K562 (cell line): ENCODE measurements around the gene CISTR. TPM values are rescaled to one million over a fixed set of nuclear protein-coding genes. Genes with fewer than 3 reads are reported as not detected.

Experiments
- ATAC-seq: fragments of 200-7000 bp; cut with Tn5 transposase; 3 replicates; pipeline ENCODE4 v1.9.1; 2020; ENCODE audit warnings: moderate library complexity
- BruUV-seq: library from RNA; stranded (reverse); fragments of 400-500 nt; replicated peaks from 2 replicates; lab custom pipeline; 2021; lab: Mats Ljungman, UMichigan
- CTCF ChIA-PET: fragments of 300-600 bp; formaldehyde crosslinking; extraction: SDS; loops from one replicate; lab custom pipeline; 2021; ENCODE audit warnings: low intra/inter-chr PET ratio; lab: Yijun Ruan, JAX
- POLR2A ChIA-PET: fragments of 300-600, 350-650 bp; sonication (Branson Sonifier 250); formaldehyde crosslinking; extraction: SDS; loops from one replicate; lab custom pipeline; 2021; ENCODE audit warnings: antibody characterized with exemption, inconsistent platforms; lab: Yijun Ruan, JAX
- DNase-seq, 4 experiments: peaks; one replicate each; pipeline versions ENCODE4 v3.0.0 to v3.0.0-alpha.2; 2011 to 2018; ENCODE audit warnings: low spot score in 3 of 4, mixed read lengths in 3 of 4; ENCODE audit errors: extremely low read depth in 1 of 4
- FAIRE-seq: peaks from 2 replicates; lab custom pipeline; 2011; peaks lifted over from hg19 to GRCh38; lab: Jason Lieb, UNC
- H2AFZ ChIP-seq: 2 replicates; pipeline ENCODE4 v1.6.0; 2011; ENCODE audit warnings: low read depth, low read length, control low read depth, inconsistent platforms
- H3K27ac ChIP-seq: fragments of 200-600 bp; 3 replicates; pipeline ENCODE4 v1.8.0; 2011; ENCODE audit warnings: low read depth, mild to moderate bottlenecking, control low read depth, inconsistent platforms, low read length, moderate library complexity, mixed read lengths; ENCODE audit errors: extremely low read depth
- H3K27me3 ChIP-seq, 2 experiments: fragments of 300-600 bp in 1 of 2; 2 replicates in 1 of 2; 3 replicates in 1 of 2; pipeline versions ENCODE4 v1.6.0 to v1.8.0; 2011; ENCODE audit warnings: inconsistent platforms in 2 of 2, low read length in 2 of 2, mild to moderate bottlenecking in 1 of 2, mixed read lengths in 1 of 2, moderate library complexity in 1 of 2; ENCODE audit not compliant: control insufficient read depth in 2 of 2, insufficient read depth in 2 of 2
- H3K36me3 ChIP-seq: fragments of 300-600 bp; 3 replicates; pipeline ENCODE4 v1.8.0; 2011; ENCODE audit warnings: mild to moderate bottlenecking, low read length, inconsistent platforms; ENCODE audit not compliant: control insufficient read depth, insufficient read depth
- H3K4me1 ChIP-seq, 2 experiments: fragments of 200-600 bp in 1 of 2; replicated peaks in 1 of 2; 2 replicates in 1 of 2; 3 replicates in 1 of 2; pipeline versions ENCODE4 v1.5.1 to v1.8.0; 2011; ENCODE audit warnings: inconsistent platforms in 2 of 2, low read length in 2 of 2, mild to moderate bottlenecking in 1 of 2, mixed read lengths in 1 of 2, moderate library complexity in 1 of 2; ENCODE audit not compliant: control insufficient read depth in 2 of 2, insufficient read depth in 2 of 2
- H3K4me2 ChIP-seq: 2 replicates; pipeline ENCODE4 v1.6.1; 2011; ENCODE audit warnings: low read length, control low read depth, inconsistent platforms, mixed read lengths; ENCODE audit not compliant: insufficient read depth
- H3K4me3 ChIP-seq: fragments of 200-600 bp; sonication (generic), shearing (Covaris generic); 2 replicates; pipeline ENCODE4 v1.5.1; 2016; ENCODE audit warnings: control low read depth, inconsistent platforms
- H3K79me2 ChIP-seq: fragments of 200-600 bp; 3 replicates; pipeline ENCODE4 v1.8.0; 2011; ENCODE audit warnings: low read length, inconsistent platforms; ENCODE audit not compliant: control insufficient read depth, insufficient read depth
- H3K9ac ChIP-seq, 2 experiments: 2 replicates each; pipeline versions ENCODE4 v1.6.0 to v1.6.1; 2011; ENCODE audit warnings: low read depth in 2 of 2, low read length in 2 of 2, control low read depth in 1 of 2, inconsistent platforms in 1 of 2, mild to moderate bottlenecking in 1 of 2, mixed read lengths in 1 of 2; ENCODE audit not compliant: insufficient read depth in 1 of 2
- H3K9me1 ChIP-seq: one replicate; pipeline ENCODE4 v1.6.0; 2011; ENCODE audit warnings: inconsistent platforms, mild to moderate bottlenecking, low read length, moderate library complexity; ENCODE audit not compliant: control insufficient read depth, insufficient read depth
- H3K9me3 ChIP-seq: replicated peaks from 2 replicates; pipeline ENCODE4 v1.5.1; 2011; ENCODE audit warnings: low read depth, low read length, inconsistent platforms; ENCODE audit not compliant: control insufficient read depth, insufficient read depth
- H4K20me1 ChIP-seq: replicated peaks from 2 replicates; pipeline ENCODE4 v1.6.1; 2011; ENCODE audit warnings: low read length, inconsistent platforms, mixed read lengths; ENCODE audit not compliant: control insufficient read depth, insufficient read depth
- BMI1 ChIP-seq: fragments of 150-350 bp; IDR thresholded peaks from 2 replicates; pipeline ENCODE4 v1.6.1; 2014; ENCODE audit warnings: low read length
- FOXP1 ChIP-seq: sonication (generic); formaldehyde crosslinking; IDR thresholded peaks from 2 replicates; pipeline ENCODE4 v1.8.0; 2022; ENCODE audit warnings: mild to moderate bottlenecking, missing genetic modification reagents
- HNRNPLL ChIP-seq: fragments of 200-400 bp; formaldehyde crosslinking; IDR thresholded peaks from 2 replicates; pipeline ENCODE4 v1.6.1; 2017; ENCODE audit warnings: low read length, low read depth, mild to moderate bottlenecking; ENCODE audit not compliant: poor library complexity, severe bottlenecking
- PHF20 ChIP-seq: fragments of 450-650 bp; IDR thresholded peaks from 2 replicates; pipeline ENCODE4 v1.6.1; 2018; ENCODE audit not compliant: partially characterized antibody
- RBM39 ChIP-seq: fragments of 200-400 bp; formaldehyde crosslinking; optimal IDR thresholded peaks from 2 replicates; pipeline ENCODE3; 2018; ENCODE audit warnings: low read depth, low read length
- SREBF1 ChIP-seq: fragments of 150-350 bp; IDR thresholded peaks from 2 replicates; pipeline ENCODE4 v1.6.1; 2014; ENCODE audit warnings: antibody characterized with exemption, low read depth, low read length, borderline replicate concordance
- SREBF2 ChIP-seq: sonication (generic); formaldehyde crosslinking; IDR thresholded peaks from 2 replicates; pipeline ENCODE4 v1.4.0; 2020; ENCODE audit warnings: mild to moderate bottlenecking, missing genetic modification reagents
- TBL1XR1 ChIP-seq, 2 experiments: IDR thresholded peaks; 2 replicates each; pipeline ENCODE4 v1.6.1; 2012; ENCODE audit warnings: improper control_type of control experiment in 2 of 2, low read length in 2 of 2, mild to moderate bottlenecking in 1 of 2
- ZNF41 ChIP-seq: fragments of 250-450 bp; sonication (Bioruptor Pico); conservative IDR thresholded peaks from 2 replicates; pipeline ENCODE4 v1.4.0; 2020; ENCODE audit warnings: mild to moderate bottlenecking
- WGBS: fragments of 100-300 bp; shearing (Covaris generic); methylation state at CpG from one replicate; pipeline ENCODE4 v1.1.6; 2016; ENCODE audit warnings: low coverage, mixed read lengths; ENCODE audit not compliant: insufficient coverage; ENCODE audit errors: missing lambda C conversion rate; 5-methylcytosine and 5-hydroxymethylcytosine counted together
- in situ Hi-C: fragments of 300-500 bp; cut with MboI; formaldehyde crosslinking; loops from 4 replicates; pipeline ENCODE4 v1.15.0; 2018; ENCODE audit warnings: inconsistent platforms, mixed read lengths
- intact Hi-C: fragments of 100-400 bp; cut with micrococcal nuclease; formaldehyde crosslinking; loops from 2 replicates; pipeline ENCODE4 v1.14.2; 2022
- polyA plus RNA-seq, 8 experiments: library from polyadenylated mRNA; depleted of rRNA in 4 of 8; stranded (reverse) in 5 of 8; unstranded in 3 of 8; fragments of >200 nt; fragmentation: Nextera tagmentation in 2 of 8; fragmentation: Illumina TruSeq in 1 of 8; extraction: Ambion mirVana in 2 of 8; extraction: Trizol in 1 of 8; gene quantifications; 2 replicates each; pipeline versions ENCODE4 v1.2.1 to v1.2.3, GENCODE V29; 2011 to 2014; ENCODE audit warnings: inconsistent platforms in 1 of 8, missing spikeins in 1 of 8
- total RNA-seq, 7 experiments: library from RNA; depleted of rRNA in 6 of 7; stranded (reverse); fragments of >200 nt in 6 of 7; fragmentation: Illumina TruSeq in 2 of 7; extraction: Trizol in 2 of 7; gene quantifications; 2 replicates each; pipeline versions ENCODE4 v1.2.1 to v1.2.3, GENCODE V29; 2011 to 2021; ENCODE audit warnings: low replicate concordance in 1 of 7
- TF ChIP-seq, protein P1 (sequence below): IDR thresholded peaks from 2 replicates; pipeline ENCODE4 v1.6.1; 2016; ENCODE audit warnings: missing genetic modification characterization, missing compliant biosample characterization
- TF ChIP-seq, protein P2 (sequence below): fragments of 250-450 bp; sonication (Bioruptor Pico); IDR thresholded peaks from 2 replicates; pipeline ENCODE4 v1.5.0; 2021; ENCODE audit warnings: mild to moderate bottlenecking, borderline replicate concordance
- TF ChIP-seq, protein P3 (sequence below): IDR thresholded peaks from 3 replicates; pipeline ENCODE4 v1.6.1; 2011; ENCODE audit warnings: borderline replicate concordance, mild to moderate bottlenecking; ENCODE audit not compliant: insufficient read length, insufficient read depth
- TF ChIP-seq, protein P4 (sequence below): fragments of 200-800 bp; sonication (Bioruptor generic); IDR thresholded peaks from 2 replicates; pipeline ENCODE4 v1.6.1; 2017; ENCODE audit warnings: missing genetic modification characterization, missing compliant biosample characterization
- TF ChIP-seq, protein P5 (sequence below), 2 experiments: IDR thresholded peaks; 2 replicates each; pipeline ENCODE4 v1.6.1; 2011; ENCODE audit warnings: borderline replicate concordance in 1 of 2, control low read depth in 1 of 2, low read depth in 1 of 2, low read length in 1 of 2, mild to moderate bottlenecking in 1 of 2, mixed read lengths in 1 of 2, moderate library complexity in 1 of 2; ENCODE audit not compliant: insufficient read depth in 1 of 2, insufficient read length in 1 of 2, poor library complexity in 1 of 2, severe bottlenecking in 1 of 2; ENCODE audit errors: extremely low read depth in 1 of 2

CISTR gene
- total and polyA plus RNA-seq, 9 of the 15 experiments (the other 6 are each of a cell fraction or from before 2014, with no cell fraction given): not detected

DNA sequence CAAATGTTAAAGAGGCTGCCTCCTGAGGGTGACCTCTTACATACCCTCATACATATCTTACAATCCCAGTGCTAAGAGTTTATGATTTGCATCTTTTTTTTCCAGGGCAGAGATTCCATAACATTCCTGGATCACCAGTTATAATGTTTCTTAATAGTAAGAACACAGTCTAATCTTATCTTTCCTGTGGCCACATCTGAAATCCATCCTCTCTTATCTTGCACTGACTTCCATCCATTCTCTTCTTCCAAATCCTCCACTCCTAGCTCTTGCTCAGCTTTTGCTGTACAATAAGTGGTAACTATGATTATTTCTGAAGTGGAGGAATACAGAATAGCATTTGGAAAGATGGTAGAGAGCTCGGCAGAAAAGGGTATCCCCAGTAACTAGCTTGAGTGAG lies 30.8 kb downstream of the CISTR start:
- H3K27ac ChIP-seq: no peak overlapping the region
- no peaks in the 10 kb centered on the region for H4K20me1 ChIP-seq
- in situ Hi-C loops (no loop called here), intact Hi-C loops (no loop called here)
- no peak overlapping the region for H3K4me2 ChIP-seq
- no peaks in the 10 kb centered on the region for H3K9me1 ChIP-seq
- H3K27me3 ChIP-seq: peaks cover 0 to 3% of the 10 kb centered on the region in 2 experiments; a peak in 1 of 5 replicates
- ChIA-PET CTCF (no interaction called here), POLR2A (no interaction called here)
- H3K79me2 ChIP-seq: no peaks in the 10 kb centered on the region
- BruUV-seq: no TSS peak
- H3K4me3 ChIP-seq: no peak overlapping the region
- 15% methylated on average over 1 of the region's 1 CpG for WGBS
- FAIRE-seq (no peak), ATAC-seq (no peak), DNase-seq (no peak)
- H3K9me3 ChIP-seq: no peaks in the 10 kb centered on the region
- no peaks in the 10 kb centered on the region for H3K36me3 ChIP-seq
- no peak overlapping the region for H3K9ac ChIP-seq
- no peak overlapping the region for H2AFZ ChIP-seq
- peaks cover 0 to 10% of the 10 kb centered on the region in 2 experiments; a peak in 3 of 5 replicates for H3K4me1 ChIP-seq
- TF ChIP-seq SREBF1 (no peak), HNRNPLL (no peak), BMI1 (no peak), RBM39 (no peak), PHF20 (no peak), TBL1XR1 (IDR thresholded peaks at IDR 0.05; ENCODE audit: low read length in 2 of 2) (no peak), SREBF2 (no peak), FOXP1 (CRISPR knock-in tag) (no peak), ZNF41 (CRISPR knock-in tag) (no peak)
- TF ChIP-seq, protein P1, sequence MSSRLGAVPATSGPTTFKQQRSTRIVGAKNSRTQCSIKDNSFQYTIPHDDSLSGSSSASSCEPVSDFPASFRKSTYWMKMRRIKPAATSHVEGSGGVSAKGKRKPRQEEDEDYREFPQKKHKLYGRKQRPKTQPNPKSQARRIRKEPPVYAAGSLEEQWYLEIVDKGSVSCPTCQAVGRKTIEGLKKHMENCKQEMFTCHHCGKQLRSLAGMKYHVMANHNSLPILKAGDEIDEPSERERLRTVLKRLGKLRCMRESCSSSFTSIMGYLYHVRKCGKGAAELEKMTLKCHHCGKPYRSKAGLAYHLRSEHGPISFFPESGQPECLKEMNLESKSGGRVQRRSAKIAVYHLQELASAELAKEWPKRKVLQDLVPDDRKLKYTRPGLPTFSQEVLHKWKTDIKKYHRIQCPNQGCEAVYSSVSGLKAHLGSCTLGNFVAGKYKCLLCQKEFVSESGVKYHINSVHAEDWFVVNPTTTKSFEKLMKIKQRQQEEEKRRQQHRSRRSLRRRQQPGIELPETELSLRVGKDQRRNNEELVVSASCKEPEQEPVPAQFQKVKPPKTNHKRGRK (tag): no peak
- TF ChIP-seq, protein P2, sequence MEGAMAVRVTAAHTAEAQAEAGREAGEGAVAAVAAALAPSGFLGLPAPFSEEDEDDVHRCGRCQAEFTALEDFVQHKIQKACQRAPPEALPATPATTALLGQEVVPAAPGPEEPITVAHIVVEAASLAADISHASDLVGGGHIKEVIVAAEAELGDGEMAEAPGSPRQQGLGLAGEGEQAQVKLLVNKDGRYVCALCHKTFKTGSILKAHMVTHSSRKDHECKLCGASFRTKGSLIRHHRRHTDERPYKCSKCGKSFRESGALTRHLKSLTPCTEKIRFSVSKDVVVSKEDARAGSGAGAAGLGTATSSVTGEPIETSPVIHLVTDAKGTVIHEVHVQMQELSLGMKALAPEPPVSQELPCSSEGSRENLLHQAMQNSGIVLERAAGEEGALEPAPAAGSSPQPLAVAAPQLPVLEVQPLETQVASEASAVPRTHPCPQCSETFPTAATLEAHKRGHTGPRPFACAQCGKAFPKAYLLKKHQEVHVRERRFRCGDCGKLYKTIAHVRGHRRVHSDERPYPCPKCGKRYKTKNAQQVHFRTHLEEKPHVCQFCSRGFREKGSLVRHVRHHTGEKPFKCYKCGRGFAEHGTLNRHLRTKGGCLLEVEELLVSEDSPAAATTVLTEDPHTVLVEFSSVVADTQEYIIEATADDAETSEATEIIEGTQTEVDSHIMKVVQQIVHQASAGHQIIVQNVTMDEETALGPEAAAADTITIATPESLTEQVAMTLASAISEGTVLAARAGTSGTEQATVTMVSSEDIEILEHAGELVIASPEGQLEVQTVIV (CRISPR knock-in tag): no peak
- TF ChIP-seq, protein P3, sequence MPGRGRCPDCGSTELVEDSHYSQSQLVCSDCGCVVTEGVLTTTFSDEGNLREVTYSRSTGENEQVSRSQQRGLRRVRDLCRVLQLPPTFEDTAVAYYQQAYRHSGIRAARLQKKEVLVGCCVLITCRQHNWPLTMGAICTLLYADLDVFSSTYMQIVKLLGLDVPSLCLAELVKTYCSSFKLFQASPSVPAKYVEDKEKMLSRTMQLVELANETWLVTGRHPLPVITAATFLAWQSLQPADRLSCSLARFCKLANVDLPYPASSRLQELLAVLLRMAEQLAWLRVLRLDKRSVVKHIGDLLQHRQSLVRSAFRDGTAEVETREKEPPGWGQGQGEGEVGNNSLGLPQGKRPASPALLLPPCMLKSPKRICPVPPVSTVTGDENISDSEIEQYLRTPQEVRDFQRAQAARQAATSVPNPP: no peak
- TF ChIP-seq, protein P4, sequence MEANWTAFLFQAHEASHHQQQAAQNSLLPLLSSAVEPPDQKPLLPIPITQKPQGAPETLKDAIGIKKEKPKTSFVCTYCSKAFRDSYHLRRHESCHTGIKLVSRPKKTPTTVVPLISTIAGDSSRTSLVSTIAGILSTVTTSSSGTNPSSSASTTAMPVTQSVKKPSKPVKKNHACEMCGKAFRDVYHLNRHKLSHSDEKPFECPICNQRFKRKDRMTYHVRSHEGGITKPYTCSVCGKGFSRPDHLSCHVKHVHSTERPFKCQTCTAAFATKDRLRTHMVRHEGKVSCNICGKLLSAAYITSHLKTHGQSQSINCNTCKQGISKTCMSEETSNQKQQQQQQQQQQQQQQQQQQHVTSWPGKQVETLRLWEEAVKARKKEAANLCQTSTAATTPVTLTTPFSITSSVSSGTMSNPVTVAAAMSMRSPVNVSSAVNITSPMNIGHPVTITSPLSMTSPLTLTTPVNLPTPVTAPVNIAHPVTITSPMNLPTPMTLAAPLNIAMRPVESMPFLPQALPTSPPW (CRISPR knock-in tag): no peak
- TF ChIP-seq, protein P5, sequence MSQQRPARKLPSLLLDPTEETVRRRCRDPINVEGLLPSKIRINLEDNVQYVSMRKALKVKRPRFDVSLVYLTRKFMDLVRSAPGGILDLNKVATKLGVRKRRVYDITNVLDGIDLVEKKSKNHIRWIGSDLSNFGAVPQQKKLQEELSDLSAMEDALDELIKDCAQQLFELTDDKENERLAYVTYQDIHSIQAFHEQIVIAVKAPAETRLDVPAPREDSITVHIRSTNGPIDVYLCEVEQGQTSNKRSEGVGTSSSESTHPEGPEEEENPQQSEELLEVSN (IDR thresholded peaks at IDR 0.05; ENCODE audit: borderline replicate concordance in 1 of 2, extremely low read depth in 1 of 2, insufficient read depth in 1 of 2, insufficient read length in 1 of 2, low read depth in 1 of 2, low read length in 1 of 2, poor library complexity in 1 of 2, severe bottlenecking in 1 of 2): no peak
